Measurements from ENCODE around the gene ZNF790.
A peak's percentile ranks its signal among the peaks of the same experiment; 100 is the strongest.

Gene ZNF790

DNA sequence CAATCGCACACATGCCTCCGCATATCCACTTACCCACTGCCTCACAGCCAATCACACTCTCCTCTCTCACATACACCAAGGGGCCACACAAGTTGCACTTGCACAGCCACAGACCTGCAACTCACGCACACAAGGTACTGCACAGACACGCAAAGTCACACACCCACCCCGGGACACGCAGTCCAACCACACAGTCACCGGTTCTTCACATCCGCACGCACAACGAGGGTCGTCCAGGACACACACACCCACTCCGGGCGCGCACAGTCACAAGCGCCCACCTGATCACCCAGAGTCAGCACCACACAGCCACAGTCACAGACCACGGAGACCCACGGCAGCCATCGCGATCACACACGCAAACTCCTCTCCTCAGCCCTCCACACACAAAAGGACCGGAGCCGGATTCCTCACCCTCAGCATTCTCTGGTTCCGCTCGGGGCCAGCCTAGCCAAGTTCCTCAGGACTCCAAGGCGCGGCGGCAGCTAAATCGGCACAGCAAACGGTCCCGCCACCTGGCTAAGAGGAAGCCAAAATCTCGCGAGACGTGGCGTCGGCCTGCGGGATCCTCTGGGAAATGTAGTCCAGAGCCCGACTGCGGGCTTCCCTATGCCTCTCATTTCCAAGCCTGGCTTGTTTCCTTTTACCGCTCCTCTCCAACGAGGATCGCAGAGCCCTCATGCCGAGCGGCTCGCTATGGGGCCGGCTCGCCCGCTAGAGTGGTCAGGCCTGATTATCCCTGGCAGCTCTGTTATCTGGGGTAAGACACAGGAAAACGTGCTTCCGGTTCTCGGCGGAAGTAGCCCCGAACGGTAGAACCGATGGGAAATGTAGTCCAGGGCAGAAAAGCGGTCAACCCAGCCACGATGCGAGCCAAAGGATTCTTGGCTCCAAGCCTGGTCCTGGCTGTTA lies 65.6 kb downstream of the ZNF790 start, which contains the start of gene ZNF850:
Gene ZNF850 (minus strand): TSS at position 497 of the 912 bp plus-strand sequence. CDS start 10,201 bp downstream, outside the sequence.
- peak; percentile 92 to 93 for DNase-seq (ENCODE audit: low read depth in 2 of 2)

DNA sequence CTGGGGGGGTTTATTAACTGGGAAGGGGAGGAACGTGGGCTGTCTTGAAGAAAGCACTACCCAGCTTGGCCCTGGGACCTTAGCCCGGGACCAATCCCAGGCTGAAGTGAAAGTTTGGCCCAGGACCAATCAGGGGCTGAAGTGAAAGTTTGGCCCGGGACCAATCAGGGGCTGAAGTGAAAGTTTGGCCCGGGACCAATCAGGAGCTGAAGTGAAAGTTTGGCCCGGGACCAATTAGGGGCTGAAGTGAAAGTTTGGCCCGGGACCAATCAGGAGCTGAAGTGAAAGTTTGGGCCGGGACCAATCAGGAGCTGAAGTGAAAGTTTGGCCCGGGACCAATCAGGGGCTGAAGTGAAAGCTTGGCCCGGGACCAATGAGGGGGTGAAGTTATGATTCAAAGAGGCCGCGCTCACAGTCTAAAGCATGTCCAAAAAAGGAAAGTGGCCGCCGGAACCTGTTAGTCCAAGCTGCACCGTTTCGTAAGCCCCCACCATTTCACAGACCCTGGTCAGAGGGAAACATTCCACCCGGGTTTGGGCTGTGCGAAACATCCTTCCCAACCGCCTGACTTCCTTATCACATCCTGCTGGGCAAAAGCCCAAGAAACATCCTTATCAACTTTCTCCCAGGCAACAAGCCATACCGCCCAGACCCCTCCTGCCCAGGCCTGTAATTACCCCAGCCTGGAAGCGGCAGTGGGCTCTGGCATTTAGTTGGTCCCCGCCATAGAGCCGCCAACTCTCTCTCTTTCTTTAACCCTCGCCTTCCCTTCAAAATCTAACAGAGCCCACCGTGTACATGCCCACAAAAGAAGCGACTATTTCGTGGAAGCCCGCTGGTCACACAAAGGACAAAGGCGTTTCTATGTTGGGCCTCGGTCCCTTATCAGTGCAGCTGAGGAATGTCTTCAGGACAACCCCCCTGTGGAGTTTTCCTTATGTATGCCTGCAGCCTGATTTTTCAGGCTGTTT lies 66.6 kb downstream of the ZNF790 start:
- DNase-seq (ENCODE audit: low read depth in 2 of 2): no peak

Data from activated CD4-positive, alpha-beta T cell treated with anti-CD3 and anti-CD28 coated beads for 24 hours (primary cell).